HepG2 (cell line): ENCODE measurements around the gene ABHD12. TPM values are rescaled to one million over a fixed set of nuclear protein-coding genes. Genes with fewer than 3 reads are reported as not detected.
A peak's percentile ranks its signal among the peaks of the same experiment; 100 is the strongest.

Experiments used
- ELF3 ChIP-seq: IDR thresholded peaks from 2 replicates; pipeline ENCODE4 v1.6.1; 2016; ENCODE audit warnings: missing genetic modification reagents, missing compliant biosample characterization
- GABPA ChIP-seq, 2 experiments: IDR thresholded peaks; 2 replicates each; pipeline ENCODE4 v1.6.1; 2011 to 2016; ENCODE audit warnings: low read depth in 2 of 2, low read length in 1 of 2, missing biosample characterization in 1 of 2, missing genetic modification characterization in 1 of 2
- GFI1 ChIP-seq: sonication (generic); formaldehyde crosslinking; IDR thresholded peaks from 2 replicates; pipeline ENCODE4 v1.5.0; 2020; ENCODE audit warnings: missing genetic modification reagents, mild to moderate bottlenecking, borderline replicate concordance
- GRHL1 ChIP-seq: sonication (generic); formaldehyde crosslinking; conservative IDR thresholded peaks from 2 replicates; pipeline ENCODE4 v1.8.0; 2022; ENCODE audit warnings: missing genetic modification reagents
- JUNB ChIP-seq: sonication (generic); formaldehyde crosslinking; IDR thresholded peaks from 2 replicates; pipeline ENCODE4 v1.8.0; 2022; ENCODE audit warnings: missing genetic modification reagents, mild to moderate bottlenecking, borderline replicate concordance
- LCORL ChIP-seq, 2 experiments: fragments of 450-650 bp in 1 of 2; sonication (generic) in 1 of 2; formaldehyde crosslinking in 1 of 2; IDR thresholded peaks; 2 replicates each; pipeline versions ENCODE4 v1.5.0 to v1.6.1; 2017 to 2020; ENCODE audit warnings: antibody characterized with exemption in 1 of 2, missing genetic modification reagents in 1 of 2
- MIER2 ChIP-seq: IDR thresholded peaks from 2 replicates; pipeline ENCODE4 v1.6.1; 2016; ENCODE audit warnings: missing biosample characterization, missing genetic modification reagents
- MTF2 ChIP-seq: sonication (generic); formaldehyde crosslinking; IDR thresholded peaks from 2 replicates; pipeline ENCODE4 v1.5.0; 2020; ENCODE audit warnings: missing genetic modification reagents, borderline replicate concordance
- MYC ChIP-seq: sonication (generic); formaldehyde crosslinking; IDR thresholded peaks from 2 replicates; pipeline ENCODE4 v1.9.0; 2021; ENCODE audit warnings: missing genetic modification reagents, borderline replicate concordance
- NFYB ChIP-seq: sonication (generic); formaldehyde crosslinking; IDR thresholded peaks from 2 replicates; pipeline ENCODE4 v1.4.0; 2020; ENCODE audit warnings: missing genetic modification reagents
- REPIN1 ChIP-seq: sonication (generic); formaldehyde crosslinking; IDR thresholded peaks from 2 replicates; pipeline ENCODE4 v1.8.0; 2022; ENCODE audit warnings: missing genetic modification reagents, low read depth, mild to moderate bottlenecking, borderline replicate concordance
- RERE ChIP-seq: IDR thresholded peaks from 2 replicates; pipeline ENCODE4 v1.6.1; 2016; ENCODE audit warnings: low read depth, missing genetic modification reagents, missing compliant biosample characterization
- RXRB ChIP-seq: IDR thresholded peaks from 2 replicates; pipeline ENCODE4 v1.6.1; 2016; ENCODE audit warnings: borderline replicate concordance, missing genetic modification reagents, missing compliant biosample characterization
- THAP8 ChIP-seq: sonication (generic); formaldehyde crosslinking; IDR thresholded peaks from 2 replicates; pipeline ENCODE4 v1.5.1; 2020; ENCODE audit warnings: missing genetic modification reagents, mild to moderate bottlenecking, borderline replicate concordance
- ZBTB10 ChIP-seq: sonication (generic); formaldehyde crosslinking; IDR thresholded peaks from 2 replicates; pipeline ENCODE4 v1.4.0; 2020; ENCODE audit warnings: missing genetic modification reagents, borderline replicate concordance
- ZKSCAN1 ChIP-seq: fragments of 150-350 bp; IDR thresholded peaks from 2 replicates; pipeline ENCODE4 v1.6.1; 2014; ENCODE audit warnings: low read length
- ZNF569 ChIP-seq: sonication (generic); formaldehyde crosslinking; IDR thresholded peaks from 2 replicates; pipeline ENCODE4 v1.5.0; 2020; ENCODE audit warnings: mild to moderate bottlenecking, missing genetic modification reagents, moderate library complexity, borderline replicate concordance
- ZNF883 ChIP-seq: sonication (generic); formaldehyde crosslinking; IDR thresholded peaks from 2 replicates; pipeline ENCODE4 v1.5.1; 2020; ENCODE audit warnings: mild to moderate bottlenecking, missing genetic modification reagents; ENCODE audit errors: not compliant biosample characterization
- polyA plus RNA-seq, 8 experiments: library from polyadenylated mRNA; depleted of rRNA in 3 of 8; stranded (reverse) in 7 of 8; unstranded in 1 of 8; fragments of >200 nt; fragmentation: Illumina TruSeq in 4 of 8; extraction: Trizol in 4 of 8; gene quantifications; 2 replicates each; pipeline versions ENCODE4 v1.2.1 to v1.2.3, GENCODE V29; 2011 to 2016; ENCODE audit warnings: low read depth in 4 of 8, missing spikeins in 1 of 8, mixed read lengths in 1 of 8; ENCODE audit not compliant: insufficient read depth in 1 of 8
- total RNA-seq, 5 experiments: library from RNA; depleted of rRNA; stranded (reverse); fragments of >200 nt; fragmentation: Illumina TruSeq; extraction: Trizol; gene quantifications; 2 replicates each; pipeline ENCODE4 v1.2.3, GENCODE V29; 2016; ENCODE audit warnings: low read depth in 1 of 5

ABHD12 gene
- total and polyA plus RNA-seq, 2 of the 13 experiments (the other 11 are each of a cell fraction or from before 2014, with no cell fraction given), result 23.5 to 72.1 TPM

- no peak for TF ChIP-seq ZBTB10 (CRISPR knock-in tag)
- TF ChIP-seq GABPA (IDR thresholded peaks at IDR 0.05; ENCODE audit: low read depth, low read length), result no peak
- TF ChIP-seq GABPA (CRISPR knock-in tag; IDR thresholded peaks at IDR 0.05; ENCODE audit: low read depth), result no peak
- no peak for TF ChIP-seq LCORL (IDR thresholded peaks at IDR 0.05)
- peak; percentile 36; the same call in 1 of the 2 replicates for TF ChIP-seq LCORL (CRISPR knock-in tag; IDR thresholded peaks at IDR 0.05)
- TF ChIP-seq THAP8 (CRISPR knock-in tag), result no peak
- no peak for TF ChIP-seq RERE (CRISPR knock-in tag)
- TF ChIP-seq ZNF569, result no peak
- no peak for TF ChIP-seq NFYB (CRISPR knock-in tag)
- no peak for TF ChIP-seq JUNB (CRISPR knock-in tag)
- no peak for TF ChIP-seq GRHL1 (CRISPR knock-in tag)
- TF ChIP-seq RXRB (CRISPR knock-in tag), result peak; percentile 36; the same call in 1 of the 2 replicates
- no peak for TF ChIP-seq REPIN1 (CRISPR knock-in tag)
- no peak for TF ChIP-seq ZKSCAN1
- 0 out of 2 replicates have a peak, but pooled peaks have one; percentile 12 for TF ChIP-seq GFI1 (CRISPR knock-in tag)
- no peak for TF ChIP-seq MIER2 (CRISPR knock-in tag)
- no peak for TF ChIP-seq ELF3 (CRISPR knock-in tag)
- no peak for TF ChIP-seq MTF2
- no peak for TF ChIP-seq ZNF883
- TF ChIP-seq MYC (CRISPR knock-in tag), result no peak
Observed at GRCh38 chr20:25398376-25399036, 7.9 kb upstream of the ABHD12 start (continued).
